Fibroblast of villous mesenchyme (primary cell): ENCODE results near the gene DNAAF5. TPM values are rescaled to one million over a fixed set of nuclear protein-coding genes. Genes with fewer than 3 reads are reported as not detected.

ENCODE experiments used
- DNase-seq: peaks from one replicate; pipeline ENCODE4 v3.0.0-alpha.2; 2010; ENCODE audit warnings: low read depth
- H3K4me3 ChIP-seq: 2 replicates; pipeline ENCODE4 v1.5.1; 2011; ENCODE audit warnings: low read depth, mild to moderate bottlenecking, low read length
- total RNA-seq: library from RNA; depleted of rRNA; stranded (reverse); fragments of >200 nt; gene quantifications from 2 replicates; pipeline ENCODE4 v1.2.3, GENCODE V29; 2012
- TF ChIP-seq, protein P1 (sequence below): IDR thresholded peaks from 2 replicates; pipeline ENCODE4 v1.5.1; 2012; ENCODE audit warnings: low read depth, mild to moderate bottlenecking, low read length; ENCODE audit not compliant: insufficient read depth

The DNAAF5 gene
- total RNA-seq, 1 donor = 32.8 TPM

DNA sequence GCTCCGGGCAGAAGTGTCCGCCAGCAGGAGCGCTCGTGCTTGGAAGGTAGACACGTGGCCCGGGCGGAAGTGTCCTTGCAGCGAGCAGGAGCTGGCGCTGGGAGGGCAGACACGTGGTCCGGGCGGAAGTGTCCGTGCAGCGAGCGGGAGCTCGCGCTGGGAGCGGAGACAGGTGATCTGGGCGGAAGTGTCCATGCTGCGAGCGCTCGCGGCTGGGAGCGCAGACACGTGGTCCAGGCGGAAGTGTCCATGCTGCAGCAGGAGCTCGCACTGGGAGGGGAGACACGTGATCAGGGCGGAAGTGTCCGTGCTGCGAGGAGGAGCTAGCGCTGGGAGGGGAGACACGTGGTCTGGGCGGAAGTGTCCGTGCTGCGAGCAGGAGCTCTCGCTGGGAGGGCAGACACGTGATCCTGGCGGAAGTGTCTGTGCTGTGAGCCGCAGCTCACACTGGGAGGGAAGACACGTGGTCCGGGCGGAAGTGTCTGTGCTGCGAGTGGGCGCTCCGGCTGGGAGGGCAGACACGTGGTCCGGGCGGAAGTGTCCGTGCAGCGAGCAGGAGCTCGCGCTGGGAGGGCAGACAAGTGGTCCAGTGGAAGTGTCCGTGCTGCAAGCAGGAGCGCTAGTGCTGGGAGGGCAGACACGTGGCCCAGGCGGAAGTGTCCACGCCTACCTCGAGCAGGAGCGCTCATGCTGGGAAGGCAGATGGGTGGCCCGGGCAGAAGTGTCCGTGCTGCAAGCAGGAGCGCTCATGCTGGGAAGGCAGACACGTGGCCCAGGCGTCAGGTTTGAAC is 41.6 kb downstream of the DNAAF5 start:
- H3K4me3 ChIP-seq = peak overlapping the region; percentile 54
- TF ChIP-seq, protein P1, sequence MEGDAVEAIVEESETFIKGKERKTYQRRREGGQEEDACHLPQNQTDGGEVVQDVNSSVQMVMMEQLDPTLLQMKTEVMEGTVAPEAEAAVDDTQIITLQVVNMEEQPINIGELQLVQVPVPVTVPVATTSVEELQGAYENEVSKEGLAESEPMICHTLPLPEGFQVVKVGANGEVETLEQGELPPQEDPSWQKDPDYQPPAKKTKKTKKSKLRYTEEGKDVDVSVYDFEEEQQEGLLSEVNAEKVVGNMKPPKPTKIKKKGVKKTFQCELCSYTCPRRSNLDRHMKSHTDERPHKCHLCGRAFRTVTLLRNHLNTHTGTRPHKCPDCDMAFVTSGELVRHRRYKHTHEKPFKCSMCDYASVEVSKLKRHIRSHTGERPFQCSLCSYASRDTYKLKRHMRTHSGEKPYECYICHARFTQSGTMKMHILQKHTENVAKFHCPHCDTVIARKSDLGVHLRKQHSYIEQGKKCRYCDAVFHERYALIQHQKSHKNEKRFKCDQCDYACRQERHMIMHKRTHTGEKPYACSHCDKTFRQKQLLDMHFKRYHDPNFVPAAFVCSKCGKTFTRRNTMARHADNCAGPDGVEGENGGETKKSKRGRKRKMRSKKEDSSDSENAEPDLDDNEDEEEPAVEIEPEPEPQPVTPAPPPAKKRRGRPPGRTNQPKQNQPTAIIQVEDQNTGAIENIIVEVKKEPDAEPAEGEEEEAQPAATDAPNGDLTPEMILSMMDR = no peak
- DNase-seq = peak; percentile 96

DNA sequence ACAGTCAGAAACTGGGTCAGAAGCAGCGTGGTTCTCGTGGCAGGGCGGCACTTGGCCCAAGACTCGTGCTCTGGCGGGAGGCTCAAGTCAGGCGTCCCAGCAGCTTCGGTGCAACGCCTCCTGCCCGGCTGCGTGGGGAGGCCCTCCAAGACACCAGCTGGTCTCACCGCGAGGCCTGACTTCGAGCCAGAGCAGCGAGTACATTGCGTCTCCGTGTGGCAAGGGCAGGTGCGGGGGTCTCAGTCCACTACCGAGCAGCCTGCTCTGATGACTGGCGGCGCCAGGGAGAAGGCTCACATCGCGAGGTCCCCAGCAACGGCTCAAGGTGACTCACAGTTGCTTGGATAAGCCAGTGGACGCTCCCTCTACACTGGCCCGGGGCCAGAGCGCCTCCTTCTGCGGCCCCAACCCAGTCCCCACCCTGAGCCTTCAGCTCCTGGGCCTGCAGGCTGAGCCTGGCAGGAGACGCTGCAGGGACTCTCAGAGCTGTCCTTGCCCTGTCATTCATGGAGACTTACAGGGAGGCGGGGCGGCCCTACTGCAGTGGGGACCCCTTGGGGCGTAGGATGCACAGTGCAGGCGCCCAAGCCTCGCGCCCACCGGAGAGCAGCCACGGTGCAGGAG is 42.5 kb downstream of the DNAAF5 start:
- peak; percentile 34 for DNase-seq
- H3K4me3 ChIP-seq = peak overlapping the region; percentile 43
- TF ChIP-seq, protein P1 = peak; percentile 4

DNA sequence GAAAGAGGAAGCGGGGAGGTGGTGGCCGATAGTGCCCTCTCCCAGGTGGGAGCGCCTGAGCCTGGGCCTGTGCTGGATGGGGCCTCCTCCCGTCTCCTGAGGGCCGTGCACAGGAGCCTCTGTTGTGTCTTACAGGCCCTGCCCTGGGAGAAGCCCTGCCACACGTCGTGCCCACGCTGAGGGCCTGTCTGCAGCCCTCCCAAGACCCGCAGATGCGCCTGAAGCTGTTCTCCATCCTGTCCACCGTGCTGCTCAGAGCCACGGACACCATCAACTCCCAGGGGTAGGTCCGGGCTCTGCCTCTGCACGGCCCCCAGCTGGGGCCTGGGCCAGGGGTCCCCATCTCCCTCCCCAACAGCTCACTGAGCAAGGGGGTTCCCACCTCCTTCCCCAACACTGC is 43.8 kb downstream of the DNAAF5 start:
- no peak for DNase-seq
- TF ChIP-seq, protein P1 = no peak
- H3K4me3 ChIP-seq = no peak overlapping the region

DNA sequence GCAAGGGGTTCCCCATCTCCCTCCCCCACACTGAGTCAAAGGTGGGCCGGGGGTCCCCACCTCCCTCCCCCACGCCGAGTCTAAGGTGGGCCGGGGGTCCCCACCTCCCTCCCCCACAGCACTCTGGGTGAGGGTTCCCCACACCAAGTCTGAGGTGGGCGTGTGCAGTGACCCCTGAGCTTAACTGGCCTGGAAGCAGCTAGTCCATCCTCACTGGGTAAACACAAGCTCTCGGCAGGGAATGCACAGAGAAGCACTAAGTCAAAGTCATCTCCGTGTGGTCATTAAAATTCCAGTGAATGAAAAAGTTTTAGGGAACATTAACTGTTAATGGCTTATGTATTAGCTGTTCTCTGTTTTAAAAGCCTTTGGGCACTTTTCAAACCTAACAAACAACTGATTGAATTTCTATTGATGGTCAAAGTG is 44.3 kb downstream of the DNAAF5 start:
- no peak overlapping the region for H3K4me3 ChIP-seq
- TF ChIP-seq, protein P1 = no peak
- DNase-seq = peak; percentile 36

DNA sequence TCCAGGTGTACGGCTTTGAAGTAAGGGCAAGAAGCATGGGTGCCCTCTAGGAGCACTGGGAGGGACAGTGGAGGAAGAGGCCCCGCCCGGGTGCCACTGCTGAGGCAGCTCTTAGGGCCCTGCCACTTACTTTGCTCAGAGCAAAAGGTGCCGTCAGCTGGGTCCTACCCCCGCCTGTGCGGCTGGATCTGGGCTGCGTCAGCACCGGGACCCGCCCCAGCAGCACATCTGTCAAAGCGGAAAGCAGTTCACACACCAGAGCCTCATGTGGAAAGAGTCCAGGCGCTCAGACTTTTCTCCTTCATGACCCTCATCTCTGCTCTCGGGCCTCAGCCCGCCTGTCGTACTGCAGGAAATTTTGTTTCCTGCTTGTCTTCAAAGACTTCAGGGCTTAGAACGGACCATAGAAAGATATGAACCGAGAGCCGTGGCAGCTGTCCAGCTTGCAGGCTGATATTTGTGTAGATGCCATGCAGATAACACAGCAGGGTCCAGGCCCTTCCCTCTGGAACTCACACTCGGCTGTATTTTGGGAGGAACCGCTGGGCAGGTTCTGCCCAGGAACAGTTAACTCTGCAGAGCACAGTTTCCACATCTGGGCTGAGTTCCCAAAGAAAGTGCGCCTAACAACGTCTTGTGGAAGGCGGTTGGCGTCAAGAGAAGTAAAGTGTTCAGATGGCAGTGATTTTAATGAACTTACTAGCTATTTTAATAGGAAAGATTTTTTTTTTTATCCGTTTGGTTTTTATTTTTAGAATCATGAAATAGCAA is 44.9 kb downstream of the DNAAF5 start:
- TF ChIP-seq, protein P1 = no peak
- DNase-seq = peak; percentile 88
- no peak overlapping the region for H3K4me3 ChIP-seq

DNA sequence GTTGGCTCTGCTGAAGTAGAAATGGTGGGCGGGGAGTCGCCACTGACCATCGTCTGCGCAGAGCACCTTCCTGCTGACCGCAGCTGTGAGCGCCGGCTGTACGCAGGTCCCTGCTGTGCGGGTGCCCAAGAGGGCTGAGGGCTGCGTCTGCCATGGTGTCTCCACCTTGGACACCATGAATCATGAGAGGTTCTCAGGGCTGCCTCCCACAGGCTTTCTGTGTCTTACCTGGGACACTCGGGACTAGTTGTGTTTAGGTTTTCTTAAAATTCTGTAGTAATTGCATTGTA is 45.5 kb downstream of the DNAAF5 start:
- no peak for DNase-seq
- TF ChIP-seq, protein P1 = no peak
- H3K4me3 ChIP-seq = no peak overlapping the region
